Mesendoderm (in vitro differentiated cells): ENCODE results near the gene LRFN5.
"Not testable (repeated sequence)": the region's sequence is repeated elsewhere in the genome, so short reads cannot be mapped to it uniquely, and the experiment has no call there.

Experiments used
- DNase-seq: peaks from one replicate; pipeline ENCODE4 v3.0.0; 2013
- H2AK5ac ChIP-seq: 2 replicates; pipeline ENCODE4 v1.6.1; 2013; ENCODE audit warnings: low read length, inconsistent platforms
- H2BK120ac ChIP-seq: 2 replicates; pipeline ENCODE4 v1.6.1; 2013; ENCODE audit warnings: low read depth, mild to moderate bottlenecking, low read length, moderate library complexity, mixed read lengths
- H2BK15ac ChIP-seq: replicated peaks from 2 replicates; pipeline ENCODE4 v1.6.1; 2013; ENCODE audit warnings: low read depth, mild to moderate bottlenecking, moderate library complexity
- H2BK5ac ChIP-seq: 2 replicates; pipeline ENCODE4 v1.6.1; 2013; ENCODE audit warnings: low read length, inconsistent platforms
- H3K18ac ChIP-seq: 2 replicates; pipeline ENCODE4 v1.6.1; 2013; ENCODE audit warnings: mild to moderate bottlenecking, low read length, mixed read lengths
- H3K23ac ChIP-seq: one replicate; pipeline ENCODE4 v1.6.1; 2013; ENCODE audit warnings: low read length
- H3K27ac ChIP-seq: 2 replicates; pipeline ENCODE4 v1.5.1; 2013; ENCODE audit warnings: low read depth, mild to moderate bottlenecking, inconsistent platforms, low read length, moderate library complexity
- H3K27me3 ChIP-seq: 2 replicates; pipeline ENCODE4 v1.6.1; 2013; ENCODE audit warnings: low read length, control low read depth, mild to moderate bottlenecking, inconsistent platforms; ENCODE audit not compliant: insufficient read depth, poor library complexity
- H3K36me3 ChIP-seq: 2 replicates; pipeline ENCODE4 v1.6.1; 2013; ENCODE audit warnings: low read length, inconsistent platforms; ENCODE audit not compliant: control insufficient read depth, insufficient read depth
- H3K4ac ChIP-seq: one replicate; pipeline ENCODE4 v1.6.1; 2013; ENCODE audit warnings: low read depth, mild to moderate bottlenecking, low read length, moderate library complexity
- H3K4me1 ChIP-seq: 2 replicates; pipeline ENCODE4 v1.6.1; 2013; ENCODE audit warnings: low read depth, low read length, inconsistent platforms; ENCODE audit not compliant: control insufficient read depth
- H3K4me2 ChIP-seq: 2 replicates; pipeline ENCODE4 v1.6.1; 2013; ENCODE audit warnings: low read length
- H3K4me3 ChIP-seq: 2 replicates; pipeline ENCODE4 v1.5.1; 2013; ENCODE audit warnings: mild to moderate bottlenecking, low read length
- H3K56ac ChIP-seq: one replicate; pipeline ENCODE4 v1.6.1; 2013; ENCODE audit warnings: low read length
- H3K79me1 ChIP-seq: 2 replicates; pipeline ENCODE4 v1.6.1; 2013; ENCODE audit warnings: low read length, inconsistent platforms
- H3K79me2 ChIP-seq: 2 replicates; pipeline ENCODE4 v1.6.1; 2013; ENCODE audit warnings: mild to moderate bottlenecking, low read length; ENCODE audit not compliant: control insufficient read depth, insufficient read depth
- H3K9ac ChIP-seq: 2 replicates; pipeline ENCODE4 v1.6.1; 2013; ENCODE audit warnings: low read length, inconsistent platforms
- H4K5ac ChIP-seq: one replicate; pipeline ENCODE4 v1.6.1; 2013; ENCODE audit warnings: low read length
- H4K8ac ChIP-seq: one replicate; pipeline ENCODE4 v1.6.1; 2013; ENCODE audit warnings: low read depth, mild to moderate bottlenecking, control low read depth, low read length, moderate library complexity
- WGBS: extraction: QIAGEN DNeasy Blood & Tissue Kit; methylation state at CpG from one replicate; pipeline ENCODE4 v1.1.7; 2013; ENCODE audit warnings: low lambda C conversion rate, missing lambda C conversion rate; ENCODE audit not compliant: insufficient coverage; ENCODE audit errors: extremely low coverage; 5-methylcytosine and 5-hydroxymethylcytosine counted together

The LRFN5 gene

GRCh38 chr14:41662780-41663472 lies 56.2 kb downstream of the LRFN5 start:
- no peak overlapping the region for H3K4me2 ChIP-seq
- H3K18ac ChIP-seq: no peak overlapping the region
- H3K27ac ChIP-seq: no peak overlapping the region
- H4K8ac ChIP-seq: no peak overlapping the region
- H4K5ac ChIP-seq: no peak overlapping the region
- H3K4ac ChIP-seq: no peak overlapping the region
- no peak overlapping the region for H3K56ac ChIP-seq
- H2BK5ac ChIP-seq: no peak overlapping the region
- no peaks in the 10 kb centered on the region for H3K36me3 ChIP-seq
- H3K79me2 ChIP-seq: no peaks in the 10 kb centered on the region
- H2BK120ac ChIP-seq: no peak overlapping the region
- H3K4me1 ChIP-seq: no peaks in the 10 kb centered on the region
- no peaks in the 10 kb centered on the region for H3K27me3 ChIP-seq
- H3K79me1 ChIP-seq: no peaks in the 10 kb centered on the region
- peak; percentile 8 for DNase-seq
- no peak overlapping the region for H3K9ac ChIP-seq
- no peak overlapping the region for H3K23ac ChIP-seq
- H3K4me3 ChIP-seq: no peak overlapping the region
- no peak overlapping the region for H2BK15ac ChIP-seq
- WGBS: no CpG with 5 or more reads among the region's 3 CpGs
- no peak overlapping the region for H2AK5ac ChIP-seq

- WGBS: no CpG with 5 or more reads among the region's 2 CpGs
- Histone ChIP-seq H2BK15ac (no peak overlapping the region), H3K56ac (no peak overlapping the region), H3K79me1 (no peaks in the 10 kb centered on the region), H4K8ac (no peak overlapping the region), H3K9ac (no peak overlapping the region), H3K4me3 (no peak overlapping the region), H3K4me1 (no peaks in the 10 kb centered on the region), H3K18ac (no peak overlapping the region), H3K27ac (no peak overlapping the region), H3K79me2 (no peaks in the 10 kb centered on the region), H3K4ac (no peak overlapping the region), H3K36me3 (no peaks in the 10 kb centered on the region), H2AK5ac (no peak overlapping the region), H4K5ac (no peak overlapping the region), H2BK120ac (no peak overlapping the region), H3K27me3 (no peaks in the 10 kb centered on the region), H2BK5ac (no peak overlapping the region), H3K4me2 (no peak overlapping the region), H3K23ac (no peak overlapping the region)
- peak; percentile 25 for DNase-seq
These were observed 56.8 kb downstream of the LRFN5 start for GRCh38 chr14:41663473-41663850.

GRCh38 chr14:41666301-41666700 lies 59.6 kb downstream of the LRFN5 start:
- Histone ChIP-seq H3K4me2 (no peak overlapping the region), H3K18ac (no peak overlapping the region), H3K27me3 (no peaks in the 10 kb centered on the region), H4K8ac (no peak overlapping the region), H3K4me1 (no peaks in the 10 kb centered on the region), H3K79me1 (no peaks in the 10 kb centered on the region), H3K23ac (no peak overlapping the region), H3K4me3 (no peak overlapping the region), H3K36me3 (no peaks in the 10 kb centered on the region), H4K5ac (no peak overlapping the region), H2BK5ac (no peak overlapping the region), H2AK5ac (no peak overlapping the region), H3K79me2 (no peaks in the 10 kb centered on the region), H3K4ac (no peak overlapping the region), H2BK120ac (no peak overlapping the region), H2BK15ac (no peak overlapping the region), H3K9ac (no peak overlapping the region), H3K56ac (no peak overlapping the region), H3K27ac (no peak overlapping the region)
- no peak for DNase-seq
- no CpG with 5 or more reads among the region's 2 CpGs for WGBS

DNA sequence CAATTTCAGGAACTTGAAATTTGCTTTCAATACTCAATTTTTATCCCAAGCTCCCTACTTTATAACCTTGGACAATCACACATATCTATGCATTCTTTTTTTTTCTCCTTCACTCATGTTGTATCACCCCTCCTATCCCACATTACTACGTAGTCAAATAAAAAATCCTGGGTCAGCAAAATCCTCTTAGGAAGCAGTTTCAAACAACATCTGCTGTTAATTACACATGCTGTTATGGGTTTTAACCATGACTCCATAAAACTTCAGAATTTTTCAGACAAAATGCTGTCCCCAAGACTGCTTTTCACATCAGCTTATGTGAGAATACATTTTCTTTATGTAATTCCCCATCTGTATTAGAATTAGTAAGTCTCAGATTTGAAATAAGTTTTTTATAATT lies 61.7 kb downstream of the LRFN5 start:
- Histone ChIP-seq H3K79me2 (no peaks in the 10 kb centered on the region), H2BK5ac (no peak overlapping the region), H4K8ac (no peak overlapping the region), H3K4ac (no peak overlapping the region), H4K5ac (no peak overlapping the region), H3K23ac (no peak overlapping the region), H3K27ac (no peak overlapping the region), H2BK15ac (no peak overlapping the region), H3K36me3 (no peaks in the 10 kb centered on the region), H3K4me1 (no peaks in the 10 kb centered on the region), H3K18ac (no peak overlapping the region), H3K9ac (no peak overlapping the region), H3K27me3 (no peaks in the 10 kb centered on the region), H3K56ac (no peak overlapping the region), H3K4me3 (no peak overlapping the region), H3K79me1 (no peaks in the 10 kb centered on the region), H2AK5ac (no peak overlapping the region), H2BK120ac (no peak overlapping the region), H3K4me2 (no peak overlapping the region)
- WGBS: no CpG with 5 or more reads among the region's 1 CpG
- DNase-seq: no peak

DNA sequence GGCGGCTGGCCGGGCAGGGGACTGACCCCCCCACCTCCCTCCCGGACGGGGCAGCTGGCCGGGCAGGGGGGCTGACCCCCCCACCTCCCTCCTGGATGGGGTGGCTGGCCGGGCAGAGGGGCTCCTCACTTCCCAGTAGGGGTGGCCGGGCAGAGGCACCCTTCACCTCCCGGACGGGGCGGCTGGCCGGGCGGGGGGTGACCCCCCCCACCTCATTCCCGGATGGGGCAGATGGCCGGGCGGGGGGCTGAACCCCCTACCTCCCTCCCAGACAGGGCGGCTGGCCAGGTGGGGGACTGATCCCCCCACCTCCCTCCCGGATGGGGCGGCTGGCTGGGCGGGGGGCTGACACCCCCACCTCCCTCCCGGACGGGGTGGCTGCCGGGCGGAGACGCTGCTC lies 66.9 kb downstream of the LRFN5 start:
- H4K8ac ChIP-seq, H3K36me3 ChIP-seq, H3K4me2 ChIP-seq, H2BK15ac ChIP-seq, H3K4me1 ChIP-seq, H3K79me2 ChIP-seq, H3K79me1 ChIP-seq, DNase-seq, H3K4ac ChIP-seq, H3K18ac ChIP-seq, H3K4me3 ChIP-seq, H4K5ac ChIP-seq, H3K27me3 ChIP-seq, H2BK120ac ChIP-seq, H3K56ac ChIP-seq, H3K9ac ChIP-seq, H3K23ac ChIP-seq, H2AK5ac ChIP-seq, H3K27ac ChIP-seq, H2BK5ac ChIP-seq: not testable (repeated sequence)
- WGBS: no CpG with 5 or more reads among the region's 24 CpGs

DNA sequence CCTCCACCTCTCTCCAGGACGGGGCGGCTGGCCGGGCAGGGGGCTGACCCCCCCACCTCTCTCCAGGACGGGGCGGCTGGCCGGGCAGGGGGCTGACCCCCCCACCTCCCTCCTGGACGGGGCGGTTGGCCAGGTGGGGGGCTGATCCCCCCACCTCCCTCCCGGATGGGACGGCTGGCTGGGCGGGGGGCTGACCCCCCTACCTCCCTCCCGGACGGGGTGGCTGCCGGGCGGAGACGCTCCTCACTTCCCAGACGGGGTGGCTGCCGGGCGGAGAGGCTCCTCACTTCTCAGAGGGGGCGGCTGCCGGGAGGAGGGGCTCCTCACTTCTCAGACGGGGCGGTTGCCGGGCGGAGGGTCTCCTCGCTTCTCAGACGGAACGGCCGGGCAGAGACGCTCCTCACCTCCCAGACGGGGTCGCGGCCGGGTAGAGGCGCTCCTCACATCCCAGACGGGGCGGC lies 67.9 kb downstream of the LRFN5 start:
- H3K27me3 ChIP-seq, H3K79me2 ChIP-seq, H2BK15ac ChIP-seq, H3K36me3 ChIP-seq, H3K23ac ChIP-seq, H2BK120ac ChIP-seq, DNase-seq, H2BK5ac ChIP-seq, H3K27ac ChIP-seq, H3K4ac ChIP-seq, H3K79me1 ChIP-seq, H4K8ac ChIP-seq, H4K5ac ChIP-seq, H3K9ac ChIP-seq, H3K56ac ChIP-seq, H3K18ac ChIP-seq, H2AK5ac ChIP-seq, H3K4me1 ChIP-seq, H3K4me2 ChIP-seq, H3K4me3 ChIP-seq: not testable (repeated sequence)
- whole genome bisulfite sequencing: no CpG with 5 or more reads among the region's 37 CpGs
